Spleen (tissue), 11 donors: ENCODE results near the gene FSTL4. TPM values are rescaled to one million over a fixed set of nuclear protein-coding genes. Genes with fewer than 3 reads are reported as not detected.

Experiments used
- DNase-seq: peaks from one replicate; pipeline ENCODE4 v3.0.0-alpha.2; 2020
- H3K27ac ChIP-seq, 8 donors: fragments of 200-600 bp; sonication (generic) in 7 of 8; 1 replicate in 4 of 8; 2 replicates in 4 of 8; pipeline versions ENCODE4 v1.5.0 to v1.8.0; 2016 to 2021; ENCODE audit warnings: inconsistent platforms in 4 of 8, mild to moderate bottlenecking in 4 of 8, moderate library complexity in 1 of 8
- H3K27me3 ChIP-seq, 7 donors: fragments of 200-600 bp; sonication (generic) in 6 of 7; replicated peaks in 1 of 7; 1 replicate in 4 of 7; 2 replicates in 3 of 7; pipeline versions ENCODE4 v1.5.0 to v1.8.0; 2016 to 2021; ENCODE audit warnings: inconsistent platforms in 3 of 7, mild to moderate bottlenecking in 1 of 7
- H3K36me3 ChIP-seq, 6 donors: fragments of 200-600 bp; sonication (generic) in 5 of 6; 1 replicate in 4 of 6; 2 replicates in 2 of 6; pipeline versions ENCODE4 v1.5.0 to v1.8.0; 2016 to 2021; ENCODE audit warnings: inconsistent platforms in 2 of 6
- H3K4me1 ChIP-seq, 6 donors: fragments of 200-600 bp; sonication (generic) in 5 of 6; 1 replicate in 3 of 6; 2 replicates in 3 of 6; pipeline versions ENCODE4 v1.5.0 to v1.8.0; 2016 to 2021; ENCODE audit warnings: inconsistent platforms in 3 of 6
- H3K4me3 ChIP-seq, 8 donors: fragments of 200-600 bp; sonication (generic) in 7 of 8; 1 replicate in 4 of 8; 2 replicates in 4 of 8; pipeline versions ENCODE4 v1.5.0 to v1.8.0; 2016 to 2021; ENCODE audit warnings: inconsistent platforms in 4 of 8, mild to moderate bottlenecking in 4 of 8, moderate library complexity in 2 of 8
- H3K9me3 ChIP-seq, 8 donors: fragments of 200-600 bp; sonication (generic) in 7 of 8; 1 replicate in 4 of 8; 2 replicates in 4 of 8; pipeline versions ENCODE4 v1.5.0 to v1.8.0; 2016 to 2021; ENCODE audit warnings: inconsistent platforms in 4 of 8
- POLR2A ChIP-seq, 3 donors: fragments of 450-650 bp; IDR thresholded peaks; one replicate each; pipeline ENCODE4 v1.5.1; 2017; ENCODE audit warnings: antibody characterized with exemption in 3 of 3, mild to moderate bottlenecking in 1 of 3
- POLR2AphosphoS5 ChIP-seq, 3 donors: sonication (generic); formaldehyde crosslinking; IDR thresholded peaks; one replicate each; pipeline ENCODE4 v1.5.1; 2017; ENCODE audit warnings: antibody characterized with exemption in 3 of 3
- WGBS, 5 donors: extraction: QIAGEN DNeasy Blood & Tissue Kit in 3 of 5; methylation state at CpG; one replicate each; pipeline versions ENCODE4 v1.1.5 to v1.1.7; 2013 to 2018; 5-methylcytosine and 5-hydroxymethylcytosine counted together
- intact Hi-C: fragments of 100-400 bp; cut with DNase I; formaldehyde crosslinking; loops from one replicate; pipeline ENCODE4 v1.15.0; 2023; ENCODE audit warnings: low total_unique reads
- polyA plus RNA-seq, 3 donors: library from polyadenylated mRNA; stranded (reverse); fragments of 200-250 nt; gene quantifications; one replicate each; pipeline ENCODE4 v1.2.1, GENCODE V29; 2013
- total RNA-seq, 7 donors: library from RNA; depleted of rRNA in 3 of 7; stranded (reverse); fragments of >200 nt in 3 of 7; fragmentation: NEBNext Ultra II Directional in 4 of 7; extraction: Animal tissue kit (Norgen Biotek cat#: 25700) in 4 of 7; gene quantifications; one replicate each; pipeline versions ENCODE4 v1.1.0 to v1.2.1, GENCODE V29; 2016 to 2021
- TF ChIP-seq, protein P1 (sequence below), 11 experiments: fragments of 200-600 bp in 7 of 11; fragments of 450-650 bp in 4 of 11; sonication (generic) in 4 of 11; IDR thresholded peaks in 8 of 11; conservative IDR thresholded peaks in 3 of 11; 1 replicate in 7 of 11; 2 replicates in 4 of 11; pipeline versions ENCODE4 v1.4.0 to v1.8.0; 2016 to 2021; ENCODE audit warnings: antibody characterized with exemption in 11 of 11, inconsistent platforms in 4 of 11, mild to moderate bottlenecking in 1 of 11
- donor health status: healthy with polysubstance abuse.
- donor health status: DM: no; HTN: no; CAD: no; lungs with moderate emphysema.
- donor health status: DM: no; HTN: no; CAD: no.
- donor health status: Bipolar disorder and iron deficiency.
- donor health status: healthy.
- donor health status: DM: no; HTN: no; CAD: no.
- donor health status: DM: yes; HTN: yes; CAD: no.

FSTL4 gene
- total and polyA plus RNA-seq, 10 donors, result under 0.01 to 1.0 (median 0.37) TPM; not detected in 4

DNA sequence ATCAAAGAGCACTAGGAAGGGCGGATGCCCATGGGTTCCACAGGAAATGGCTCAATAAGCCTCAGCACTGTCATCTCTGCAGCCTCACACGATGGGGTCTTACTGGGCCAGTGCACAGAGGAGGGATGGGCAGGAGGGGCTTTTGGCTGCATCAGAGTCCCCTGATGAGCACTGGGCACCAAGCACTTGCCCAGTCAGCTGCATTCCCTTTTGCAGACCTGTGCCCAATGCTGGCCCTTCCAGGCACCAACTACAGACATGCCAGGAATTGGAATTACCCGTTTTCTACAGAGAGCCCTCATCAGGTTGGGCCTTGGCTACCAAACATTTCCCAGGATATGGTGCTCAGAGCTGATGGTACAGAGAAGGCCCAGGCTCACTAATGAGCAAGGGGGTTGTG is 378.1 kb downstream of the FSTL4 start:
- no peaks in the 10 kb centered on the region for H3K27me3 ChIP-seq
- TF ChIP-seq, protein P1, sequence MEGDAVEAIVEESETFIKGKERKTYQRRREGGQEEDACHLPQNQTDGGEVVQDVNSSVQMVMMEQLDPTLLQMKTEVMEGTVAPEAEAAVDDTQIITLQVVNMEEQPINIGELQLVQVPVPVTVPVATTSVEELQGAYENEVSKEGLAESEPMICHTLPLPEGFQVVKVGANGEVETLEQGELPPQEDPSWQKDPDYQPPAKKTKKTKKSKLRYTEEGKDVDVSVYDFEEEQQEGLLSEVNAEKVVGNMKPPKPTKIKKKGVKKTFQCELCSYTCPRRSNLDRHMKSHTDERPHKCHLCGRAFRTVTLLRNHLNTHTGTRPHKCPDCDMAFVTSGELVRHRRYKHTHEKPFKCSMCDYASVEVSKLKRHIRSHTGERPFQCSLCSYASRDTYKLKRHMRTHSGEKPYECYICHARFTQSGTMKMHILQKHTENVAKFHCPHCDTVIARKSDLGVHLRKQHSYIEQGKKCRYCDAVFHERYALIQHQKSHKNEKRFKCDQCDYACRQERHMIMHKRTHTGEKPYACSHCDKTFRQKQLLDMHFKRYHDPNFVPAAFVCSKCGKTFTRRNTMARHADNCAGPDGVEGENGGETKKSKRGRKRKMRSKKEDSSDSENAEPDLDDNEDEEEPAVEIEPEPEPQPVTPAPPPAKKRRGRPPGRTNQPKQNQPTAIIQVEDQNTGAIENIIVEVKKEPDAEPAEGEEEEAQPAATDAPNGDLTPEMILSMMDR (IDR thresholded peaks at IDR 0.05 in 8 of 11, conservative IDR thresholded peaks at IDR 0.05 in 3 of 11), result no peak
- TF ChIP-seq POLR2A (IDR thresholded peaks at IDR 0.05) (no peak), POLR2AphosphoS5 (IDR thresholded peaks at IDR 0.05) (no peak)
- no peaks in the 10 kb centered on the region for H3K9me3 ChIP-seq
- no peaks in the 10 kb centered on the region for H3K4me1 ChIP-seq
- no peak overlapping the region for H3K4me3 ChIP-seq
- WGBS, 5 donors, result 47 to 73% (median 51%) methylated on average over 3 of the region's 3 CpGs
- intact Hi-C loops, result no loop called here
- H3K27ac ChIP-seq, result no peak overlapping the region
- no peaks in the 10 kb centered on the region for H3K36me3 ChIP-seq
- no peak for DNase-seq

DNA sequence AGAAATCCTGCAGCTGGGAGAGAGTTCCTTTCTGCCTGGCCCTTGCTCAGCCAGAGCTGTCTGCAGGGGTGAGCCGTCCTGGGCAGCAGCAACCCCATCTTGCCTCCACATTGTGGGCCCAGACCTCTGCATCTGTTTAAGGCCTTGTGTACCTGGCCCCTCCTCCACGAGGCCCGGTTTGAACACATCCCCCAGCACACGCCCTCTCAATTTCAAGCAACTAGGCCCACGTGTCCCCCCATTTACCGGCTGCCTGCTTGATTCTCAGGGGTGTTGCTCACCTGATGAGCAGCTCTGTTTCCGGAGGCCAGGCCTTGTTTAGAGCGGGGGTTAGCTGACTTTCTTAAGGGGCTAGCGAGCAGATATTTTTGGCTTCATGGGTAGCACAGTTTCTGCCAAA is 378.7 kb downstream of the FSTL4 start:
- WGBS, 5 donors, result 87 to 95% (median 91%) methylated on average over 8 to 9 of the region's 9 CpGs
- Histone ChIP-seq H3K27me3 (no peaks in the 10 kb centered on the region), H3K4me1 (no peaks in the 10 kb centered on the region), H3K9me3 (no peaks in the 10 kb centered on the region), H3K36me3 (no peaks in the 10 kb centered on the region), H3K4me3 (no peak overlapping the region), H3K27ac (no peak overlapping the region)
- no peak for DNase-seq
- no peak for TF ChIP-seq POLR2A (IDR thresholded peaks at IDR 0.05)
- TF ChIP-seq, protein P1 (IDR thresholded peaks at IDR 0.05 in 8 of 11, conservative IDR thresholded peaks at IDR 0.05 in 3 of 11), result no peak
- TF ChIP-seq POLR2AphosphoS5 (IDR thresholded peaks at IDR 0.05), result no peak
- intact Hi-C loops, result no loop called here

DNA sequence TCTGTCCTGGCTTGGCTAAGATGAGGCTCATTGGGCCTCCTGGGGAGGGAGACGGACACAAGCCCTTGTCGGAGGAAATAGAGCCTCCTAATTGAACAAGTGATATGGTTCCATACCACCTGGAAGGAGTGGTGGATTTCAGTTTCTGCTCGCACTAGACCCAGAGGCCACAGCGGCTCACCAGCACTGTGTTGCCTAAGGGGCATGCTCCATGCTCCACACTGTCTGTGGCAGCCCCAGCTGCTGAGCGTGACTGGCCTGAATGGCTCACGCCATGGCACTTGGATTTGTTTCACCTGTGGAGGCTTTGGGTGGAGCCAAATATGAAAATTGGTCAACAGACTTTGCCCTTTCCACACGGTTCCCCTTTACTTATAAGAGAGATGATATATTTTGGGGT is 379.4 kb downstream of the FSTL4 start:
- intact Hi-C loops, result no loop called here
- Histone ChIP-seq H3K4me3 (no peak overlapping the region), H3K4me1 (no peaks in the 10 kb centered on the region), H3K27ac (no peak overlapping the region), H3K36me3 (no peaks in the 10 kb centered on the region), H3K27me3 (no peaks in the 10 kb centered on the region), H3K9me3 (no peaks in the 10 kb centered on the region)
- WGBS, 5 donors, result 89 to 94% (median 92%) methylated on average over 7 of the region's 7 CpGs
- TF ChIP-seq, protein P1 (IDR thresholded peaks at IDR 0.05 in 8 of 11, conservative IDR thresholded peaks at IDR 0.05 in 3 of 11), result no peak
- no peak for TF ChIP-seq POLR2AphosphoS5 (IDR thresholded peaks at IDR 0.05)
- TF ChIP-seq POLR2A (IDR thresholded peaks at IDR 0.05), result no peak
- no peak for DNase-seq

DNA sequence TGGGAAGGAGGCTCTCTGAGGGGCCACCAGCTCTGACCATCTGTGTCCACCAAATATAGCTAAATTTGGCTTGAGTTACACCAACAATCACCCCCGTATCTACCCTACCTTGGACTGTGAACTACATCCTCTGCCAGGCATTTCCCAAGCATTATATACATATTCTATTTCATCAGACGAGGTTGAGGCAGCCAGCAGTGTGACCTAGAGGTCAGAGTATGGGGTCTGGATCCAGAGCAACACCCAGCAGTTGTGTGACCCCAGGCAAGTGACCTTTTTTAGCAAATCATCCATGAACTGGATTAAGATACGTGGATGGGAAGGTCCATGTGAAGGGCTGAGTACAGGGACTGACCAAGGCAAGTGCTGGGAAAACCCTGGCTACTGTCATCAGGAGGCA is 379.9 kb downstream of the FSTL4 start:
- no peak overlapping the region for H3K27ac ChIP-seq
- no peaks in the 10 kb centered on the region for H3K4me1 ChIP-seq
- no peaks in the 10 kb centered on the region for H3K36me3 ChIP-seq
- no peaks in the 10 kb centered on the region for H3K9me3 ChIP-seq
- 73 to 90% (median 87%) methylated on average over 3 of the region's 3 CpGs for WGBS, 5 donors
- no peak for DNase-seq
- H3K4me3 ChIP-seq, result no peak overlapping the region
- TF ChIP-seq POLR2AphosphoS5 (IDR thresholded peaks at IDR 0.05), result no peak
- TF ChIP-seq, protein P1 (IDR thresholded peaks at IDR 0.05 in 8 of 11, conservative IDR thresholded peaks at IDR 0.05 in 3 of 11), result no peak
- TF ChIP-seq POLR2A (IDR thresholded peaks at IDR 0.05), result no peak
- H3K27me3 ChIP-seq, result no peaks in the 10 kb centered on the region
- intact Hi-C loops, result no loop called here
